GM23248 (cell line): ENCODE results near the gene CSF2. TPM values are rescaled to one million over a fixed set of nuclear protein-coding genes. Genes with fewer than 3 reads are reported as not detected.

Experiments
- DNase-seq: peaks from one replicate; pipeline ENCODE4 v3.0.0-alpha.2; 2015
- H2AFZ ChIP-seq: fragments of 200-600 bp; sonication (generic); 2 replicates; pipeline ENCODE4 v1.6.1; 2016; ENCODE audit warnings: antibody characterized with exemption
- H3F3A ChIP-seq: fragments of 200-600 bp; sonication (generic); 2 replicates; pipeline ENCODE4 v1.6.1; 2016; ENCODE audit warnings: mild to moderate bottlenecking, antibody characterized with exemption, mixed run types; ENCODE audit not compliant: insufficient read depth
- H3K27ac ChIP-seq: fragments of 200-600 bp; sonication (generic); 2 replicates; pipeline ENCODE4 v1.5.1; 2016; ENCODE audit warnings: mild to moderate bottlenecking
- H3K27me3 ChIP-seq: fragments of 200-600 bp; sonication (generic); replicated peaks from 2 replicates; pipeline ENCODE4 v1.6.1; 2016; ENCODE audit warnings: mild to moderate bottlenecking; ENCODE audit not compliant: insufficient read depth
- H3K36me3 ChIP-seq: fragments of 200-600 bp; sonication (generic); 2 replicates; pipeline ENCODE4 v1.6.1; 2016; ENCODE audit warnings: low read depth, mild to moderate bottlenecking
- H3K4me1 ChIP-seq: fragments of 200-600 bp; sonication (generic); 2 replicates; pipeline ENCODE4 v1.6.1; 2016; ENCODE audit warnings: mild to moderate bottlenecking; ENCODE audit not compliant: insufficient read depth
- H3K4me2 ChIP-seq: fragments of 200-600 bp; sonication (generic); one replicate; pipeline ENCODE4 v1.6.1; 2016; ENCODE audit warnings: mild to moderate bottlenecking; ENCODE audit not compliant: unreplicated experiment
- H3K4me3 ChIP-seq: fragments of 200-600 bp; sonication (generic); 2 replicates; pipeline ENCODE4 v1.5.1; 2016; ENCODE audit warnings: mild to moderate bottlenecking
- H3K79me2 ChIP-seq: fragments of 200-600 bp; sonication (generic); 2 replicates; pipeline ENCODE4 v1.6.1; 2016; ENCODE audit warnings: mild to moderate bottlenecking; ENCODE audit not compliant: insufficient read depth
- H3K9ac ChIP-seq: fragments of 200-600 bp; sonication (generic); 2 replicates; pipeline ENCODE4 v1.6.1; 2016; ENCODE audit warnings: mild to moderate bottlenecking
- H3K9me2 ChIP-seq: fragments of 200-600 bp; sonication (generic); 2 replicates; pipeline ENCODE4 v1.6.1; 2016; ENCODE audit warnings: mixed run types, mild to moderate bottlenecking, moderate library complexity; ENCODE audit not compliant: insufficient read depth
- H3K9me3 ChIP-seq: fragments of 200-600 bp; sonication (generic); one replicate; pipeline ENCODE4 v1.6.1; 2017; ENCODE audit warnings: low read depth
- H4K20me1 ChIP-seq: fragments of 200-600 bp; sonication (generic); 2 replicates; pipeline ENCODE4 v1.6.0; 2016; ENCODE audit not compliant: insufficient read depth
- EZH2 ChIP-seq: fragments of 200-600 bp; sonication (generic); IDR thresholded peaks from 2 replicates; pipeline ENCODE4 v1.6.1; 2018; ENCODE audit warnings: antibody characterized with exemption, mild to moderate bottlenecking; ENCODE audit not compliant: insufficient read depth, poor library complexity, severe bottlenecking
- EZH2phosphoT487 ChIP-seq: fragments of 200-600 bp; sonication (generic); IDR thresholded peaks from 2 replicates; pipeline ENCODE4 v1.6.1; 2018; ENCODE audit warnings: antibody characterized with exemption, moderate library complexity, mild to moderate bottlenecking, low read depth; ENCODE audit not compliant: insufficient read depth
- WGBS, 2 experiments: methylation state at CpG; one replicate each; pipeline ENCODE4 v1.1.6; 2015 to 2017; ENCODE audit warnings: low lambda C conversion rate in 2 of 2, low coverage in 1 of 2; ENCODE audit errors: missing lambda C conversion rate in 2 of 2; 5-methylcytosine and 5-hydroxymethylcytosine counted together
- in situ Hi-C: fragments of 300-500 bp; cut with MboI; formaldehyde crosslinking; loops from 2 replicates; pipeline ENCODE4 v1.15.0; 2020
- polyA plus RNA-seq: library from polyadenylated mRNA; unstranded; fragments of >200 nt; fragmentation: Nextera tagmentation; extraction: Ambion mirVana; gene quantifications from 2 replicates; pipeline ENCODE4 v1.2.1, GENCODE V29; 2016
- total RNA-seq: library from RNA; depleted of rRNA; stranded (reverse); fragments of >200 nt; shearing (Covaris generic); gene quantifications from 2 replicates; pipeline ENCODE4 v1.2.3, GENCODE V29; 2014

The CSF2 gene
- total and polyA plus RNA-seq, 2 experiments from 2014 or later = not detected

DNA sequence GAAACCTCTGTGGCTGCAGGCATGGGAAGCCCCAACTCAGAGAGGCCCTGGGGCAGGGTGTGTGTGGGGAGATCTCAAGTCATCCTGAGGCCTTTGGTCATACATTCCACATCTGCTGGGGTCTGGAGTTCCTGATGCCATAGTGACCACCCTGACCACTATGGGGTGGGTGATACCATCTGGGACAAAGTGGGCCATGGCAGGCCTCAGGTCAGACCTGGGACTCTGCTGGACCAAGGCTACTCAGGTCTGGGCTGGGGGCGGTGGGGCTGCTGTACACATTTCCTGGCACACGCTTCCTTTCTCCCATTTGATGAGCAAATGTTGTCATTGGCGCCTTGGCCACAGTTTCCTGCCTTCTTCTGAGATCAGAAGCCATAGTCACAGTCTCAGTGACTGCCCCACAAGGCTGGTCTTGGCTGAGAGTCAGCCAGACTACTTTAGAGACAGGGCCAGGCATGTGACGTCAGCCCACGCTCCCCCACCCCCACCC, 47.0 kb upstream of the CSF2 start:
- no peaks in the 10 kb centered on the region for H3K4me1 ChIP-seq
- WGBS, 2 experiments = 38 to 43% methylated on average over 5 of the region's 5 CpGs
- DNase-seq = no peak
- in situ Hi-C loops = no loop called here
- H3K9me3 ChIP-seq = no peaks in the 10 kb centered on the region
- H4K20me1 ChIP-seq = no peaks in the 10 kb centered on the region
- no peaks in the 10 kb centered on the region for H3K36me3 ChIP-seq
- H3K9me2 ChIP-seq = no peaks in the 10 kb centered on the region
- H3F3A ChIP-seq = no peaks in the 10 kb centered on the region
- 0 out of 2 replicates have a peak, but pooled peaks cover 7% of the 10 kb centered on the region for H3K27me3 ChIP-seq
- H3K27ac ChIP-seq = no peak overlapping the region
- H2AFZ ChIP-seq = no peak overlapping the region
- no peaks in the 10 kb centered on the region for H3K79me2 ChIP-seq
- TF ChIP-seq EZH2 = no peak
- H3K9ac ChIP-seq = no peak overlapping the region
- H3K4me2 ChIP-seq = no peak overlapping the region
- no peak overlapping the region for H3K4me3 ChIP-seq

DNA sequence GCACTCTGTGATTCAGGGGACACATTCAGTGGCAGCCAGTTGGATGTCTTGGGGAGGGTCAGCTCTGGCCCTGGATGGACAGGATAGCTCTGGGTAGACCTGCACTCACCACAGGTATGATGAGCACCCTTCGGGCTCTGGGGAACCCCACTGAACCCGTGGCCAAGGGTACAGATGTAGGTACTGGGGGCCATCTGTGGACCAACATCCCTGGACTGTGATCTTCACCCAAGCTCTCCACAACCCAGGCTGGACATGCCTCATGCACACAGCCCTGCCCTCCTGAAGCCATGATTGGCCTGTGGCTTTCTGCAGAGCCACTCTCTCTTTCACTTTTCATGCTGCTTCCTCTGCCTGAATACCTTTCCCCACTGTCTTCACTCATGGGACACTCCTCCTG, 46.6 kb upstream of the CSF2 start:
- Histone ChIP-seq H3K36me3 (no peaks in the 10 kb centered on the region), H3K4me2 (no peak overlapping the region), H3F3A (no peaks in the 10 kb centered on the region), H3K79me2 (no peaks in the 10 kb centered on the region), H3K4me3 (no peak overlapping the region), H3K9me3 (no peaks in the 10 kb centered on the region), H3K27me3 (0 out of 2 replicates have a peak, but pooled peaks cover 3% of the 10 kb centered on the region), H4K20me1 (no peaks in the 10 kb centered on the region), H2AFZ (no peak overlapping the region), H3K9me2 (no peaks in the 10 kb centered on the region), H3K9ac (no peak overlapping the region), H3K4me1 (no peaks in the 10 kb centered on the region), H3K27ac (no peak overlapping the region)
- no peak for DNase-seq
- WGBS, 2 experiments = 65 to 83% methylated on average over 2 of the region's 2 CpGs
- in situ Hi-C loops = no loop called here
- TF ChIP-seq EZH2 (no peak), EZH2phosphoT487 (no peak)

DNA sequence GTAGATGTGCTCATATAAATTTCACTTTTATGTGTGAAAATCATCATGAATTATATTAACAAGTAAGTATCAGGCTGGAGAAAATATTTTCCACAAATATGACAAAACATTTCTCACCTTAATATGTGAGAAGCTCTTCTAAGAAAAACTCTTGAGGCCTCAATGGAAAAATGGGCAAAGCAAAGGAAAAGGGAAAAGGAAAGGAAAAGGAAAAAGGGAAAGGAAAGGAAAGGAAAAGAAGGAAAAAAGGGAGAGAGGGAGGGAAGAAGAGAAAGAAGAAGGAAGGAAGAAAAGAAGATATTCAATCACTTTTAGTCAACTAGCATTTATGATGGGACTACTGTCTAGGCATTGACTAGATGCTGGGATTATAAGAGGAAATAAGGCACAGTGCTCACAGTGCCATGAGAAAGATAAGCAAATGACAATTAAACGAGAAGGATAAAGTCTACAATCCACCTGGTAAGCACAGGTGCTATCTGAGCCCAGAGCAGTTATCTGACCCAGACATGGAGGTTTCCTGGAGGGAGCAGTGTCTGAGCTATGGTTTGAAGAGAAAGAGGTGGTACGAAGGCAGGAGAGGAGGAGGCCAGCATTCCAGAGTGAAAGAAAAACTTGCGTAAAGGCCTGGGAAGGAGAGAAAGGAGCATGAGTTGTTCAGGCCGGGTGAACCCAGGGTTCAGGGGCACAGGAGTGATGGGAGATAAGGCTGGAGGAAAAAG, 43.8 kb upstream of the CSF2 start:
- H2AFZ ChIP-seq = no peak overlapping the region
- no peaks in the 10 kb centered on the region for H3K79me2 ChIP-seq
- H3K4me3 ChIP-seq = no peak overlapping the region
- peaks cover 14% of the 10 kb centered on the region; the same call in 1 of the 2 replicates for H3K27me3 ChIP-seq
- no peaks in the 10 kb centered on the region for H3K4me1 ChIP-seq
- H3K9ac ChIP-seq = no peak overlapping the region
- DNase-seq = no peak
- H3F3A ChIP-seq = no peaks in the 10 kb centered on the region
- no peaks in the 10 kb centered on the region for H3K36me3 ChIP-seq
- no peak overlapping the region for H3K27ac ChIP-seq
- 48 to 53% methylated on average over 4 of the region's 4 CpGs for WGBS, 2 experiments
- no peaks in the 10 kb centered on the region for H3K9me2 ChIP-seq
- no peaks in the 10 kb centered on the region for H4K20me1 ChIP-seq
- no peaks in the 10 kb centered on the region for H3K9me3 ChIP-seq
- in situ Hi-C loops = no loop called here
- H3K4me2 ChIP-seq = no peak overlapping the region
- TF ChIP-seq EZH2 (no peak), EZH2phosphoT487 (no peak)

DNA sequence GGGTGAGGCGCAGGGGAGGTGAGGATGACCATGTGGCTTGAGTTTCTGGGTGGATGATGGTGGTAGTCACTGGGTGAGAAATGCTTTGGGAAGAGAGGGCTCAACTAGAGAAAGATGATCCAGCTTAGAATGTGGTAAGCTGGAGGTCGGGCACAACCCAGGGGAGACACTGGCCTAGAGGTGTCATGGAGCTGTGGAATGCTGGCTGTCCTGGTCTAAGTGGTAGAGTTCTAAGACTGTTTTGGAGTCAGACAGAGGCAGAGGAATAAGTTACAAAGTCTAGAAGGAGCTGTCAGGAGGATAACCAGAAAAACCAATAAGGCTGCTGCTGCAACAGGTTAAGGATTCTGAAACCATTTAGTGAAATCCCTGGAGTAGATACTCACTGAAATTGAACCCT, 43.0 kb upstream of the CSF2 start:
- Histone ChIP-seq H3K9me2 (no peaks in the 10 kb centered on the region), H3K79me2 (no peaks in the 10 kb centered on the region), H2AFZ (no peak overlapping the region), H3K27ac (no peak overlapping the region), H3K4me1 (no peaks in the 10 kb centered on the region), H3K4me2 (no peak overlapping the region), H3K4me3 (no peak overlapping the region), H3F3A (no peaks in the 10 kb centered on the region), H3K27me3 (peaks cover 14% of the 10 kb centered on the region; the same call in 1 of the 2 replicates), H3K36me3 (no peaks in the 10 kb centered on the region), H4K20me1 (no peaks in the 10 kb centered on the region), H3K9me3 (no peaks in the 10 kb centered on the region), H3K9ac (no peak overlapping the region)
- 67 to 81% methylated on average over 2 of the region's 2 CpGs for WGBS, 2 experiments
- TF ChIP-seq EZH2 (no peak), EZH2phosphoT487 (no peak)
- in situ Hi-C loops = no loop called here
- no peak for DNase-seq
